Measurements from ENCODE around the gene DUSP7. TPM values are rescaled to one million over a fixed set of nuclear protein-coding genes. Genes with fewer than 3 reads are reported as not detected.

Gene DUSP7
- polyA plus RNA-seq, 4 donors = 14.3 to 20.1 (median 17.8) TPM

- no peak for DNase-seq (ENCODE audit: low read depth in 4 of 4, low spot score in 3 of 4)
Observed at GRCh38 chr3:52032702-52033408, 23.5 kb downstream of the DUSP7 start.

DNA sequence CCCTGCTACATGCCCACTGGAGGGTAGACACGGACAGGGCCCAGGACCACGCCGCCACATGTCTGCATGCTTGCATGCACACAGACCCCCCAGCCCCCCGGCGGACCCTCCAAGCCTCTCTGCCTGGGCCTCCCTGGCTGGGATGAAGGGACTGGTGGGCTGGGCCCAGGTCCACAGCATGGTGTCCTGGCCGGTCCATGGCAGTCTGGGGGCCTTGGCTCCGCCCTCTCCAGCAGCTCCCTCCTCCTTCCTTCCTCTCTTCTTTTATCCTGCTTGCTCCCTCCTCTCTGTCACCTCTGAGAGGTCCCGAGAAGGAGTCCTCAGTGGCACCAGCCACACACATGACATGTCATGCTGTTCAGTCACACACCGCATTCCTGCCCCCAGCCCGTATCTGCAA lies 24.5 kb downstream of the DUSP7 start:
- no peak for DNase-seq (ENCODE audit: low read depth in 4 of 4, low spot score in 3 of 4)

GRCh38 chr3:52030714-52031310 lies 25.6 kb downstream of the DUSP7 start:
- no peak for DNase-seq (ENCODE audit: low read depth in 4 of 4, low spot score in 3 of 4)

DNA sequence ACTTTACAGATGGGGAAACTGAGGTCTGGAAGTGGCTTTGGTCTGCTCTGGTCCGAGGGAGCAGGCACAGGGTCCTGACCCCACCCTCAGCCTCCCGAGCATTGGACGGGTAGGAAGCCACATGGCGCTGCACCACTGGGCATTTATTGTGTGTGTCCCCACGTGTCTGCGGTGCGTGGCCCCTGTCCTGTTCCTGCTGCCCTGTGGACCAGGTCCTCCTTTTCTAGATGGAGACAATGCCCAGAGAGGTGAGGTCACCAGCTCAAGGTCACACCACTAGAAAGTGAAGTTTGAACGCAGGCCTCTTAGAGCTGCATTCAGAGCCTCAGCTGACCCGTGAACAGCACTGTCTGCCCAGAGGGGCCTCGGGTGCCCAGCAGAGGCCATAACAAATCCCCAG lies 26.8 kb downstream of the DUSP7 start:
- DNase-seq (ENCODE audit: low read depth in 4 of 4, low spot score in 3 of 4) = no peak

DNA sequence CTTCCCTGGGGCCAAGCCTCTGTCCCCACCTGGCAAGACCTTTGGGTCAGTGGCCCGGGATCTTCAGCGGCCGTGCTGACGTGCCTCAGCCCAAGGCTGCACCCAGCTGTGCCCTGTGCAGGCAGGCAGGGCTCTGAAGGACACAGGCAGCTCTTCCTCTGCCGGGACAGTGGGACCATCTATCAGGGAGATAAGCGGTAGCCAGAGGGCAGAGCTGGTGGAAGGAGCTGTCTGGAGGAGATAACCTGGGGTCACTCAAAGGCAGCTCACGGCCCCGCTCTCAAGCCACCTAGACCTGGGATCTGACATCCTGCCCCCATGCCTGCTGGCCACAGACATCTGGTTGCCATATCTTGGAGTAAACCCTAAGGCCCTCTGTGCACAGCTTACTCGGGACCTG lies 27.3 kb downstream of the DUSP7 start:
- no peak for DNase-seq (ENCODE audit: low read depth in 4 of 4, low spot score in 3 of 4)

- DNase-seq (ENCODE audit: low read depth in 4 of 4, low spot score in 3 of 4) = no peak
Observed at GRCh38 chr3:52028572-52028971, 27.8 kb downstream of the DUSP7 start.

- no peak for DNase-seq (ENCODE audit: low read depth in 4 of 4, low spot score in 3 of 4)
Observed at GRCh38 chr3:52026041-52026440, 30.3 kb downstream of the DUSP7 start.

DNA sequence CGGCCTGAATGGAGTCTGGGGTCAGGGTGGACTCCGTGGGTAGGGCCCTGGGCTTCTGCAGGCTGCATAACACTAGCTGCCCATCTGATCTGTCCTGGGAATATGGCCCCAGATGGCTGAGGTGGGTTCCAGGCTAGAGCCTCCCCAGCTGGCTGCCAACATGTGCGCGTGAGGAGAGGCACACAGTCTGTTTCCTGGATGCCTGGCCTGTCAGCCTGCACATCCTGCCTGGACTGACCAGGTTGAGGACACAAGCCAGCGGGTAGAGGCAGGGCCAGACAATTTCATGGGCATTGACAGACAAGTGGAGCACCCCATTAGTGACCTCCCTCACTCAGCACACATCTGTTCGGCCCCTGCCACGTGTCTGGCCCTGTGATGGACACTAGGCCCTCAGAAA lies 30.9 kb downstream of the DUSP7 start:
- DNase-seq (ENCODE audit: low read depth in 4 of 4, low spot score in 3 of 4) = no peak

GRCh38 chr3:52024765-52025452 lies 31.5 kb downstream of the DUSP7 start:
- DNase-seq (ENCODE audit: low read depth in 4 of 4, low spot score in 3 of 4) = no peak

DNA sequence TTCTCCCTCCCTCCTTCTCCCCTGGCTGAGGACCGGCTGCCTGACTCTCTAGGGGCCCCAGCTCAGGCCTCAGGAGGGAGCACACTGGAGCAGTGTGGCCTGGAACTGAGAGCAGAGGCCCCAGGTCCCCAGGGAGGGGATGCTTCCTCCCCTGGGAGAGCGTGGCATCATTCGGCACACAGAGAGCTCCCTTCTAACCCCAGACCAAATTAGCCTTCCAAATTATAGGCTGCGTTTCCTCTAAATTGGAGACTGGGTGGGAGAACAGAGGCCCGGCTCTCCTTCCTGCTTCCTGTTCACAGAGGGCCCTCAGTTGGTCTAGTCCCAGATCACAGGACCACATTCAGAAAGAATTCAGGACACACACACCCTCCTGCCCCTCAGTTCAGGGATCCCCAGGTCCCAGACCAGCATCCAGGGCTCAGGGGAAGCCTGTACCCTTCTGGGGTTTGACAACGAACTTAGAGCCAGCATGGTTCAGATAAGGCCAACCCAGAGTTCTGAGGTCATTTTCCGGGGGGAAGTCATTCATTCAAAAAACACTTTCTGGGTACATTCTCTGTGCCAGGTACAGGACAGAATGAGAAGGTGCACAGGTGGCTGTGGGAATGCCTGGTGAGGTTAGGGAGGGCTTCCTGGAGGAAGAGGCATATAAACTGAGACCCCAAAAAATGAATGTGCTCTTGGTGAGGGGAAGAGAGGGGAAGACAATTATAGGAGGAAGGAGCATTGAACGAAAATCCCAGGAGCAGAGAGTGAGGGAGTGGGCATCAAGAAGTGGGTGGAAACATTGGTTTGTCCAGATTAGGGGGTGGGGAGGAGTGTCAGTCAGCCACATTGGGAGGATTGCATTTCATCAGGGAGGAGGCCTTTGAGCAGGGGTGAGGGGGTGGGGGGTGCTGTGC lies 32.3 kb downstream of the DUSP7 start:
- no peak for DNase-seq (ENCODE audit: low read depth in 4 of 4, low spot score in 3 of 4)

DNA sequence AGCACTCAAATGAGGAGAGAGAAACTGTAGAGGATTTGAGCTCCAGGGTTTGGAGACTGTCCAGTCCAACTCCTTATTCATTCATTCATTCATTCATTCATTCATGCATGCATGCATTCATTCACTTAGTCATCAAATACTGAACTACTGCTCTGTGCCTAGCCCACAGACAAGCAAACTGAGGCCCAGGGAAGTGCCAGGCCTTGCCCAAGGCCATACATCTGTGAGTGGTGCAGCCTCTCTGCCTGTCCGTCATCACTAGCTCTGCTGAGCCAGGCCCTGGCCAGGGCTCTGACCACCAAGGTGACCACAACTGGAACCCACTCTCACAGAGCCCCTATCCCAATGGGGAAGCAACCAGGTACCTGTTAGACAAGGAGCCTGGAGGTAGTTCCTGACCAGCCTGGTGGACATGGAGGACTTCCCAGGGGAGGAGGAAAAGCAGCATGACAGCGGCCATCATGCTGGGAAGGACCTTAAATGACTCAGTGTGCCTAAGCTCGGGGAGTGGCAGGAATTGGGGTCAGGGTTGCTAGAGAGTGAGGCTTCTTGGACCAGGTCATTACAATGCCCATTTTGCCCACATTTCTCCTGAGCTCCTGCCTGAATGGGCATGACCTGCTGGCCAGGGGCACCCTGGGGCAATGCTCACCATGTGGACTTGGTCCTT lies 33.1 kb downstream of the DUSP7 start:
- DNase-seq (ENCODE audit: low read depth in 4 of 4, low spot score in 3 of 4) = no peak

DNA sequence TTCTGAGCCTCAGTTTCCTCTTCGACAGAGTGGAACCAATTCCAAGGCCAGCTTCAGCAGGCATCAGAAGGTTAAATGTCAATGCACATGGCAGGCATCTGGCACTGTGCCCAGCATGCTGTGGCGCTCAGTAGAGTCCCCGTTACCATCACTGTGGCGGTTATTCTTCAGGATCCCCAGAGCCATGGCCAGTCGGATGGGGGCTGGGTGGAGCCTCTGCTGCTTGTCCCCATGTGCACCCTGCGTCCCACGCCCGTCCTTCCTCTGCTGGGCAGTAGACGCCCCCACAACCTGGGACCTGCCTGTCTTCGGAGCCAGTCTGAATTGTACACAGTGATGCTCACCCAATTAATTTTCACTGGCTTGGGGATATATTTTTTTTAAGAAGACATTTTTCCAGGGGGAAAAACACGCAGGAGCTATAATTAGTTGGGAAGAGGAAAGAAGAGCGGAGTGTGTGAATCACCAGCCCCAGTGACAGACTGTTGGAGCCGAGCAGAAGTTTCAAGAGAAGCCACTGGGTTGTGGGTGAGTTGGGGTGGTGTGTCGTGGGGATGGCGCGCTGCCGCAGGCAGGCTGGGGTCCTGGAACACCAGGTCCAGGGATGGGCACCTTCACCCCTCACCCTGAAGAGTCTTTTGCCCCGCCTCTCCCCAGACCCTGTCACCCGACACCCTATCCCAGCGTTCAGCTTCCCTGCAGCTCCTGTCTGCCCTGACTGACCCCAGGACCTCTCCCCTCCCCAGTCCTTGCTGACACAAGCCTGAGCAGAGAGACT lies 33.9 kb downstream of the DUSP7 start:
- DNase-seq (ENCODE audit: low read depth in 4 of 4, low spot score in 3 of 4) = no peak

GRCh38 chr3:52021489-52022268 lies 34.7 kb downstream of the DUSP7 start:
- DNase-seq (ENCODE audit: low read depth in 4 of 4, low spot score in 3 of 4) = no peak

- no peak for DNase-seq (ENCODE audit: low read depth in 4 of 4, low spot score in 3 of 4)
Observed at GRCh38 chr3:52020796-52021195, 35.6 kb downstream of the DUSP7 start.

- no peak for DNase-seq (ENCODE audit: low read depth in 4 of 4, low spot score in 3 of 4)
Observed at GRCh38 chr3:52019352-52020080, 36.9 kb downstream of the DUSP7 start.

DNA sequence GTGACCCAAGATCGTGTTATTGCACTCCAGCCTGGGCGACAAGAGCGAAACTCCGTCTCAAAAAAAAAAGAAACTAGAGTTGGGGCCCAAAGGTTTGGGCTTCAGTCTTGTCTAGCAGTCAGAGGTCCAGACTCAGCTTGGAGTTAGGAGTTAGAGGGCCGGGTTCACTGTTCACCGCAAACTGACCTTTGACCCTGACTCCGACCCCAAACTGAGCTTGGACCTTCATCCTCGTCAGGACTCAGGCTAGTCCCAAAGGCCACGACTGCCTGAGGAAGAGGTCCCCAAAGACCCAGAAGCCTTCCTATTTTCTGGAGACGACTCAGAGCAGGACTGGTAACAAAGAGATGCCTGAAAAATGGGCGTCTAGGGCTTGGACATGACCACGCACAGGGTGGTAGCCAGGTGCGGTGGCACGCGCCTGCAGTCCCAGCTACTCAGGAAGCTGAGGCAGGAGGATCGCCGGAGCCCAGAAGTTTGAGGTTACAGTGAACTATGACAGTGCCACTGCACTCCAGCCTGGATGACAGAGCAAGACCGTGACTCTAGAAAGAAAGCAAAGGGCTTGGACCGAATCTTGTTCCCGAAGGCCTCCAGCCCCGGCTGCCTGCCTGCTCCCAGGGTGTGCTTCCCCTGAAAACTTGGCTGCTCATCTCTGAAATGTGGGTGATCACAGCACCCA lies 37.9 kb downstream of the DUSP7 start:
- DNase-seq (ENCODE audit: low read depth in 4 of 4, low spot score in 3 of 4) = no peak

GRCh38 chr3:52017586-52017985 lies 38.8 kb downstream of the DUSP7 start:
- no peak for DNase-seq (ENCODE audit: low read depth in 4 of 4, low spot score in 3 of 4)
